ENCODE results near the gene PIP5K1A.

- TF ChIP-seq CTCF (IDR thresholded peaks at IDR 0.05; ENCODE audit: low read depth, low read length, missing input control) (no peak), JUND (IDR thresholded peaks at IDR 0.05) (no peak), ATF3 (IDR thresholded peaks at IDR 0.05) (no peak), TAF1 (conservative IDR thresholded peaks at IDR 0.05) (no peak), FOXA1 (IDR thresholded peaks at IDR 0.05) (no peak), HNF4G (IDR thresholded peaks at IDR 0.05) (no peak), RXRA (IDR thresholded peaks at IDR 0.05) (no peak), YY1 (IDR thresholded peaks at IDR 0.05) (no peak), RAD21 (IDR thresholded peaks at IDR 0.05) (no peak)
- TF ChIP-seq, protein P1, sequence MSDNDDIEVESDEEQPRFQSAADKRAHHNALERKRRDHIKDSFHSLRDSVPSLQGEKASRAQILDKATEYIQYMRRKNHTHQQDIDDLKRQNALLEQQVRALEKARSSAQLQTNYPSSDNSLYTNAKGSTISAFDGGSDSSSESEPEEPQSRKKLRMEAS (IDR thresholded peaks at IDR 0.05), result no peak
- TF ChIP-seq, protein P2, sequence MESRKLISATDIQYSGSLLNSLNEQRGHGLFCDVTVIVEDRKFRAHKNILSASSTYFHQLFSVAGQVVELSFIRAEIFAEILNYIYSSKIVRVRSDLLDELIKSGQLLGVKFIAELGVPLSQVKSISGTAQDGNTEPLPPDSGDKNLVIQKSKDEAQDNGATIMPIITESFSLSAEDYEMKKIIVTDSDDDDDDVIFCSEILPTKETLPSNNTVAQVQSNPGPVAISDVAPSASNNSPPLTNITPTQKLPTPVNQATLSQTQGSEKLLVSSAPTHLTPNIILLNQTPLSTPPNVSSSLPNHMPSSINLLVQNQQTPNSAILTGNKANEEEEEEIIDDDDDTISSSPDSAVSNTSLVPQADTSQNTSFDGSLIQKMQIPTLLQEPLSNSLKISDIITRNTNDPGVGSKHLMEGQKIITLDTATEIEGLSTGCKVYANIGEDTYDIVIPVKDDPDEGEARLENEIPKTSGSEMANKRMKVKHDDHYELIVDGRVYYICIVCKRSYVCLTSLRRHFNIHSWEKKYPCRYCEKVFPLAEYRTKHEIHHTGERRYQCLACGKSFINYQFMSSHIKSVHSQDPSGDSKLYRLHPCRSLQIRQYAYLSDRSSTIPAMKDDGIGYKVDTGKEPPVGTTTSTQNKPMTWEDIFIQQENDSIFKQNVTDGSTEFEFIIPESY (IDR thresholded peaks at IDR 0.05), result no peak
- TF ChIP-seq, protein P3, sequence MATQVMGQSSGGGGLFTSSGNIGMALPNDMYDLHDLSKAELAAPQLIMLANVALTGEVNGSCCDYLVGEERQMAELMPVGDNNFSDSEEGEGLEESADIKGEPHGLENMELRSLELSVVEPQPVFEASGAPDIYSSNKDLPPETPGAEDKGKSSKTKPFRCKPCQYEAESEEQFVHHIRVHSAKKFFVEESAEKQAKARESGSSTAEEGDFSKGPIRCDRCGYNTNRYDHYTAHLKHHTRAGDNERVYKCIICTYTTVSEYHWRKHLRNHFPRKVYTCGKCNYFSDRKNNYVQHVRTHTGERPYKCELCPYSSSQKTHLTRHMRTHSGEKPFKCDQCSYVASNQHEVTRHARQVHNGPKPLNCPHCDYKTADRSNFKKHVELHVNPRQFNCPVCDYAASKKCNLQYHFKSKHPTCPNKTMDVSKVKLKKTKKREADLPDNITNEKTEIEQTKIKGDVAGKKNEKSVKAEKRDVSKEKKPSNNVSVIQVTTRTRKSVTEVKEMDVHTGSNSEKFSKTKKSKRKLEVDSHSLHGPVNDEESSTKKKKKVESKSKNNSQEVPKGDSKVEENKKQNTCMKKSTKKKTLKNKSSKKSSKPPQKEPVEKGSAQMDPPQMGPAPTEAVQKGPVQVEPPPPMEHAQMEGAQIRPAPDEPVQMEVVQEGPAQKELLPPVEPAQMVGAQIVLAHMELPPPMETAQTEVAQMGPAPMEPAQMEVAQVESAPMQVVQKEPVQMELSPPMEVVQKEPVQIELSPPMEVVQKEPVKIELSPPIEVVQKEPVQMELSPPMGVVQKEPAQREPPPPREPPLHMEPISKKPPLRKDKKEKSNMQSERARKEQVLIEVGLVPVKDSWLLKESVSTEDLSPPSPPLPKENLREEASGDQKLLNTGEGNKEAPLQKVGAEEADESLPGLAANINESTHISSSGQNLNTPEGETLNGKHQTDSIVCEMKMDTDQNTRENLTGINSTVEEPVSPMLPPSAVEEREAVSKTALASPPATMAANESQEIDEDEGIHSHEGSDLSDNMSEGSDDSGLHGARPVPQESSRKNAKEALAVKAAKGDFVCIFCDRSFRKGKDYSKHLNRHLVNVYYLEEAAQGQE (IDR thresholded peaks at IDR 0.05), result no peak
Measured at GRCh38 chr1:151193304-151193703, 5.0 kb upstream of the PIP5K1A start.

Measured in liver (tissue), 3 donors.